Panc1 (cell line): ENCODE measurements around the gene TNN. TPM values are rescaled to one million over a fixed set of nuclear protein-coding genes. Genes with fewer than 3 reads are reported as not detected.

Experiments
- ATAC-seq: fragments of 200-7000 bp; cut with Tn5 transposase; 2 replicates; pipeline ENCODE4 v1.9.1; 2020; ENCODE audit warnings: mild to moderate bottlenecking, moderate library complexity
- BruUV-seq: library from RNA; stranded (reverse); fragments of 400-500 nt; replicated peaks from 2 replicates; lab custom pipeline; 2021; lab: Mats Ljungman, UMichigan
- CTCF ChIA-PET: fragments of 300-600 bp; sonication (Branson Sonifier 250); formaldehyde crosslinking; loops from one replicate; lab custom pipeline; 2022; ENCODE audit warnings: antibody characterized with exemption; lab: Charles Lee
- POLR2A ChIA-PET: fragments of 300-600 bp; sonication (Branson Sonifier 250); formaldehyde crosslinking; loops from one replicate; lab custom pipeline; 2022; ENCODE audit warnings: antibody characterized with exemption; lab: Charles Lee
- DNase-seq: peaks from one replicate; pipeline ENCODE4 v3.0.0-alpha.2; 2010; ENCODE audit warnings: low read depth, low spot score
- H3K27ac ChIP-seq: 2 replicates; pipeline ENCODE4 v1.5.1; 2011; ENCODE audit warnings: mild to moderate bottlenecking, low read length, inconsistent platforms
- H3K27me3 ChIP-seq: fragments of 200-500 bp; sonication (Bioruptor generic); 2 replicates; pipeline ENCODE4 v1.6.0; 2014; ENCODE audit warnings: low read length, inconsistent platforms; ENCODE audit not compliant: control insufficient read depth, insufficient read depth
- H3K36me3 ChIP-seq: fragments of 200-500 bp; sonication (Bioruptor generic); 2 replicates; pipeline ENCODE4 v1.5.1; 2014; ENCODE audit warnings: inconsistent platforms, mild to moderate bottlenecking, low read length, moderate library complexity; ENCODE audit not compliant: control insufficient read depth, insufficient read depth
- H3K4me1 ChIP-seq: 2 replicates; pipeline ENCODE4 v1.5.1; 2011; ENCODE audit warnings: inconsistent platforms, mild to moderate bottlenecking, low read length, moderate library complexity; ENCODE audit not compliant: control insufficient read depth, insufficient read depth
- H3K4me3 ChIP-seq, 2 experiments: 2 replicates each; pipeline ENCODE4 v1.5.1; 2011 to 2012; ENCODE audit warnings: low read depth in 2 of 2, low read length in 2 of 2, mild to moderate bottlenecking in 2 of 2, inconsistent platforms in 1 of 2, moderate library complexity in 1 of 2
- H3K9me3 ChIP-seq: fragments of 200-500 bp; sonication (Bioruptor generic); 2 replicates; pipeline ENCODE4 v1.5.1; 2014; ENCODE audit warnings: low read depth, mild to moderate bottlenecking, inconsistent platforms, low read length, moderate library complexity; ENCODE audit not compliant: control insufficient read depth, insufficient read depth
- CTCF ChIP-seq: fragments of 450-650 bp; IDR thresholded peaks from 2 replicates; pipeline ENCODE4 v1.5.1; 2017; ENCODE audit warnings: mild to moderate bottlenecking
- POLR2AphosphoS5 ChIP-seq: IDR thresholded peaks from 2 replicates; pipeline ENCODE4 v1.6.1; 2012; ENCODE audit warnings: mild to moderate bottlenecking, low read depth, low read length, moderate library complexity
- REST ChIP-seq, 2 experiments: IDR thresholded peaks; 2 replicates each; pipeline ENCODE4 v1.6.1; 2011 to 2012; ENCODE audit warnings: low read depth in 2 of 2, control low read depth in 1 of 2, low read length in 1 of 2, mild to moderate bottlenecking in 1 of 2, moderate library complexity in 1 of 2; ENCODE audit not compliant: insufficient read depth in 1 of 2
- SIN3A ChIP-seq: IDR thresholded peaks from 2 replicates; pipeline ENCODE4 v1.6.1; 2012; ENCODE audit warnings: low read depth, mild to moderate bottlenecking, low read length, moderate library complexity, borderline replicate concordance; ENCODE audit not compliant: insufficient read depth
- TCF7L2 ChIP-seq: IDR thresholded peaks from 2 replicates; pipeline ENCODE4 v1.6.1; 2011; ENCODE audit warnings: mild to moderate bottlenecking, low read depth, low read length, inconsistent platforms
- in situ Hi-C: cut with HindIII; loops from 2 replicates; pipeline ENCODE4 v1.10.0; 2016; ENCODE audit warnings: low sequenced_read_pairs, low pct_unique_long_range_greater_than_20kb
- intact Hi-C: fragments of 100-400 bp; cut with micrococcal nuclease; formaldehyde crosslinking; loops from one replicate; pipeline ENCODE4 v1.10.0; 2022; ENCODE audit not compliant: unreplicated experiment
- total RNA-seq: library from RNA; stranded (reverse); gene quantifications from one replicate; pipeline ENCODE4 v1.2.1, GENCODE V29; 2021; ENCODE audit not compliant: unreplicated experiment

Gene TNN
- total RNA-seq, 1 experiment from 2014 or later, result not detected

- TF ChIP-seq SIN3A (no peak), TCF7L2 (no peak), REST (IDR thresholded peaks at IDR 0.05; ENCODE audit: insufficient read depth in 1 of 2, low read depth in 2 of 2, low read length in 1 of 2) (no peak), CTCF (no peak), POLR2AphosphoS5 (no peak)
- in situ Hi-C loops, result no loop called here
- ChIA-PET CTCF (no interaction called here), POLR2A (no interaction called here)
- H3K4me3 ChIP-seq, result no peak overlapping the region
- H3K27ac ChIP-seq, result no peak overlapping the region
- no TSS peak for BruUV-seq
- H3K9me3 ChIP-seq, result no peaks in the 10 kb centered on the region
- DNase-seq (no peak), ATAC-seq (no peak)
- no peaks in the 10 kb centered on the region; the same call in 1 of the 2 replicates for H3K27me3 ChIP-seq
- no peaks in the 10 kb centered on the region for H3K4me1 ChIP-seq
- H3K36me3 ChIP-seq, result no peaks in the 10 kb centered on the region
- intact Hi-C loops, result no loop called here
Measured at GRCh38 chr1:175095069-175095468, 27.4 kb downstream of the TNN start.

- H3K9me3 ChIP-seq, result no peaks in the 10 kb centered on the region
- H3K27me3 ChIP-seq, result no peaks in the 10 kb centered on the region; the same call in 1 of the 2 replicates
- DNase-seq (no peak), ATAC-seq (no peak)
- CTCF ChIA-PET, result no interaction called here
- POLR2A ChIA-PET, result no interaction called here
- H3K4me1 ChIP-seq, result no peaks in the 10 kb centered on the region
- BruUV-seq, result no TSS peak
- in situ Hi-C loops, result no loop called here
- no peaks in the 10 kb centered on the region for H3K36me3 ChIP-seq
- intact Hi-C loops, result no loop called here
- TF ChIP-seq SIN3A, result no peak
- TF ChIP-seq TCF7L2, result no peak
- TF ChIP-seq REST (IDR thresholded peaks at IDR 0.05; ENCODE audit: insufficient read depth in 1 of 2, low read depth in 2 of 2, low read length in 1 of 2), result no peak
- TF ChIP-seq POLR2AphosphoS5, result no peak
- TF ChIP-seq CTCF, result no peak
- no peak overlapping the region for H3K27ac ChIP-seq
- no peak overlapping the region for H3K4me3 ChIP-seq
Measured at GRCh38 chr1:175095978-175096607, 28.5 kb downstream of the TNN start.
